ENCODE measurements around the gene SEPTIN8.

GRCh38 chr5:132767150-132767549, 9.9 kb downstream of the SEPTIN8 start:
- TF ChIP-seq CTCF (conservative IDR thresholded peaks at IDR 0.05) (no peak), EZH2 (IDR thresholded peaks at IDR 0.05; ENCODE audit: low read depth) (no peak)

All from PC-9 (cell line).